Lower leg skin (tissue), 4 donors: ENCODE data around the gene TSPYL1. TPM values are rescaled to one million over a fixed set of nuclear protein-coding genes. Genes with fewer than 3 reads are reported as not detected.

Source experiments
- DNase-seq, 2 donors: peaks; one replicate each; pipeline ENCODE4 v3.0.0-alpha.2; 2019; ENCODE audit warnings: low spot score in 2 of 2
- H3K4me3 ChIP-seq: fragments of 200-600 bp; sonication (generic); 2 replicates; pipeline ENCODE4 v1.5.1; 2017; ENCODE audit warnings: mild to moderate bottlenecking, low read depth; ENCODE audit not compliant: poor library complexity, severe bottlenecking
- POLR2A ChIP-seq, 2 donors: fragments of 450-650 bp; IDR thresholded peaks; one replicate each; pipeline ENCODE4 v1.6.1; 2016 to 2017; ENCODE audit warnings: antibody characterized with exemption in 2 of 2, mild to moderate bottlenecking in 1 of 2, moderate library complexity in 1 of 2
- WGBS, 2 donors: methylation state at CpG; one replicate each; pipeline ENCODE4 v1.1.5; 2018; 5-methylcytosine and 5-hydroxymethylcytosine counted together
- intact Hi-C: fragments of 100-400 bp; cut with DNase I; formaldehyde crosslinking; loops from one replicate; pipeline ENCODE4 v1.15.0; 2023; ENCODE audit warnings: low total_unique reads
- total RNA-seq, 4 donors: library from RNA; depleted of rRNA; stranded (reverse); fragments of >200 nt; gene quantifications; one replicate each; pipeline ENCODE4 v1.1.0, GENCODE V29; 2016
- TF ChIP-seq, protein P1 (sequence below), 3 donors: fragments of 450-650 bp; IDR thresholded peaks; one replicate each; pipeline ENCODE4 v1.5.1; 2016; ENCODE audit warnings: antibody characterized with exemption in 3 of 3, mild to moderate bottlenecking in 3 of 3, moderate library complexity in 2 of 3

The TSPYL1 gene
- total RNA-seq, 4 donors from 2014 or later = 57.2 to 75.3 (median 65.6) TPM

DNA sequence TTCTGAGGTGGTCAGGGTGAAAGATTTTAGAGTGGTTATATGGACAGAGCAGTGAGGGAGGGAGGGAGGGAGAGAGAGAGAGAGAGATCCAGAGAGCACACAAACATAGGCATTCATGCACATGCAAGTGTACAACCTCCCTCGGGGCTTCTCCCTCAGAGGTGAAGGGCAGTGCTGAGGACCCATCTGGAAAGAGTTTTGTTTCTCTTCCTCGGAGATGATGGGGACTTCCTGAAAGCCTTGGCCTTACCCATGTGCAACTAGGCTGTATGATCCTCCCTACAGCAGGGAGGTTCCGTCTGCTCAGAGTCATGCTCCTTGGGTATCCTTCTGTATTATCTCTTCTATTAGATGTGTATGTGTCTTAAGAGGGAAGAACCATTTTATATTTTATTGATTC is 21.4 kb upstream of the TSPYL1 start:
- 66 to 69% methylated on average over 3 of the region's 3 CpGs for WGBS, 2 donors
- no peak for TF ChIP-seq POLR2A (IDR thresholded peaks at IDR 0.05)
- TF ChIP-seq, protein P1, sequence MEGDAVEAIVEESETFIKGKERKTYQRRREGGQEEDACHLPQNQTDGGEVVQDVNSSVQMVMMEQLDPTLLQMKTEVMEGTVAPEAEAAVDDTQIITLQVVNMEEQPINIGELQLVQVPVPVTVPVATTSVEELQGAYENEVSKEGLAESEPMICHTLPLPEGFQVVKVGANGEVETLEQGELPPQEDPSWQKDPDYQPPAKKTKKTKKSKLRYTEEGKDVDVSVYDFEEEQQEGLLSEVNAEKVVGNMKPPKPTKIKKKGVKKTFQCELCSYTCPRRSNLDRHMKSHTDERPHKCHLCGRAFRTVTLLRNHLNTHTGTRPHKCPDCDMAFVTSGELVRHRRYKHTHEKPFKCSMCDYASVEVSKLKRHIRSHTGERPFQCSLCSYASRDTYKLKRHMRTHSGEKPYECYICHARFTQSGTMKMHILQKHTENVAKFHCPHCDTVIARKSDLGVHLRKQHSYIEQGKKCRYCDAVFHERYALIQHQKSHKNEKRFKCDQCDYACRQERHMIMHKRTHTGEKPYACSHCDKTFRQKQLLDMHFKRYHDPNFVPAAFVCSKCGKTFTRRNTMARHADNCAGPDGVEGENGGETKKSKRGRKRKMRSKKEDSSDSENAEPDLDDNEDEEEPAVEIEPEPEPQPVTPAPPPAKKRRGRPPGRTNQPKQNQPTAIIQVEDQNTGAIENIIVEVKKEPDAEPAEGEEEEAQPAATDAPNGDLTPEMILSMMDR (IDR thresholded peaks at IDR 0.05) = no peak
- no peak for DNase-seq
- intact Hi-C loops = no loop called here
- no peak overlapping the region for H3K4me3 ChIP-seq

DNA sequence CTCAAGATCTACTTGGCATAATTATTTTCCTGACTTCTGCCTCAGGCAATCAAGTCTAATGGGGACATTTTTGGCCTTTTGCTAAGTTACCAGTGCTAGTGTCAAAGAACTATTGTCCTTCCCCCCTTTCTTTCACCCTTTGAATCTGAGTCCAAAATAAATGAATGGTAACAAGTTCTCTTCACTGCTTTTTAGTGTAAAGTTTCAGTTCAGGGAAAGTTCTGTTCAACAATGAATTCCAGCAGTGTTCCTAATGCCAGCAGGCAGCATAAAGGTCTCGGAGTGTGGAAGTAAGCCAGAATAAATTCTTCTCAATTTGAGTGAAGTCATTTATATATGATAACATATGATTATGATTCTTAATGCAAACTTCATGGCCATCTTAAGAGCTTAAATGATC is 20.8 kb upstream of the TSPYL1 start:
- intact Hi-C loops = no loop called here
- H3K4me3 ChIP-seq = no peak overlapping the region
- 55 to 61% methylated on average over 1 of the region's 1 CpG for WGBS, 2 donors
- no peak for DNase-seq
- TF ChIP-seq, protein P1 (IDR thresholded peaks at IDR 0.05) = no peak
- no peak for TF ChIP-seq POLR2A (IDR thresholded peaks at IDR 0.05)

DNA sequence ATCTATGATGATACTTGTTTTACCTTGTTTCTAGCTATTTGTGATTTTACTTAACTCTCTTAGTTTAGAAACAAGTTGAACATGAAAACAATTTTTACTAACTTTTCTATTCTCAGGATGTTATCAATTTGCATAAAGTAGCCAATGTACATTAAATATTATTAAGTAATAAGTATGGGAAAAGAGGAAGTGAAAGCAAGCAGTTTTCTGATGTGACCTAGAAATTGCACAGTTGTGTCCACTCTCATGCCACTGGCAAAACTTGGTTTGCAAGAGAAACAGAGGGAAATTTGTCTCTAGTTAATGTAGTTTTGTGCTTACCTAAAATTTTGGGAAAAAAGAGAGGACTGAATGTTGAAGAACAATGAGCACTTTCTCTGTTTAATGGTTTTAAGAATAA is 19.2 kb upstream of the TSPYL1 start:
- no peak overlapping the region for H3K4me3 ChIP-seq
- intact Hi-C loops = no loop called here
- TF ChIP-seq, protein P1 (IDR thresholded peaks at IDR 0.05) = no peak
- TF ChIP-seq POLR2A (IDR thresholded peaks at IDR 0.05) = no peak
- DNase-seq = no peak

DNA sequence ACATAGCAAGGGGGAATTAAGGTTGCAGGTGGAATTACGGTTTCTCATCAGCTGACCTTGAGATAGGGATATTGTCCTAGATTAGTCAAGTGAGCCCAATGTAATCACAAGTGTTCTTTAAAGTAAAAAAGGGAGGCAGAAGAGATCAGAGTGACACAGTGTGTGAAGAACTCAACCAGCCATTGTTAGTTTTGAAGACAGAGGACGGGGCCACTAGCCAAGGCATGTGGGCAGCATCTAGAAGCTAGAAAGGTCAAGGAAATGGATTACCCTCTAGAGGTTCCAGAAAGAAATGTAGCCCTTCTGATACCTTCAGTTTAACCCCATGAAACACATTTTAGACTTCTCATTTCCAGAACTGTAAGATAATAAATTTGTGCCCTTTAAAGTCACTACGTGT is 18.5 kb upstream of the TSPYL1 start:
- WGBS, 2 donors = 96 to 99% methylated on average over 3 of the region's 3 CpGs
- TF ChIP-seq, protein P1 (IDR thresholded peaks at IDR 0.05) = no peak
- TF ChIP-seq POLR2A (IDR thresholded peaks at IDR 0.05) = no peak
- no peak for DNase-seq
- H3K4me3 ChIP-seq = no peak overlapping the region
- intact Hi-C loops = no loop called here

DNA sequence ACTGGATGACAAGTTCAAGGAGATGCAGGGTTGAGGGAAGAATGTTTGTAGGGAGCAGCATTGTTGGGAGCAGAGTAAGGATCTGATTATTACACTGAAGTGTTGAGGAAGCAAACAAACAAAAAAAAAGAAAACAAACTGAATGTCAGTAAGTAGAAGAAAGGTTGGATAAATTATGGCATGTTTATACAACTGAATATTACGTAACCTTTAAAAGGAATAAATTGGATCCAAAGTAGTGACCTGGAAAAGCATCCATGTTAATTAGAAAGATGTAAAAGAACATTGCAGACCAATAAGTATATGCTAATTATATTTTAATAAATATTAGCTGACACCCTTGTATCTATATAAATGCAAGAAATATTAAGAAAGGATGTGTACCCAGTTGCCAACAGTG is 12.8 kb upstream of the TSPYL1 start:
- DNase-seq = no peak
- 95 to 97% methylated on average over 1 of the region's 1 CpG for WGBS, 2 donors
- intact Hi-C loops = no loop called here
- TF ChIP-seq POLR2A (IDR thresholded peaks at IDR 0.05) = no peak
- TF ChIP-seq, protein P1 (IDR thresholded peaks at IDR 0.05) = no peak
- H3K4me3 ChIP-seq = no peak overlapping the region

DNA sequence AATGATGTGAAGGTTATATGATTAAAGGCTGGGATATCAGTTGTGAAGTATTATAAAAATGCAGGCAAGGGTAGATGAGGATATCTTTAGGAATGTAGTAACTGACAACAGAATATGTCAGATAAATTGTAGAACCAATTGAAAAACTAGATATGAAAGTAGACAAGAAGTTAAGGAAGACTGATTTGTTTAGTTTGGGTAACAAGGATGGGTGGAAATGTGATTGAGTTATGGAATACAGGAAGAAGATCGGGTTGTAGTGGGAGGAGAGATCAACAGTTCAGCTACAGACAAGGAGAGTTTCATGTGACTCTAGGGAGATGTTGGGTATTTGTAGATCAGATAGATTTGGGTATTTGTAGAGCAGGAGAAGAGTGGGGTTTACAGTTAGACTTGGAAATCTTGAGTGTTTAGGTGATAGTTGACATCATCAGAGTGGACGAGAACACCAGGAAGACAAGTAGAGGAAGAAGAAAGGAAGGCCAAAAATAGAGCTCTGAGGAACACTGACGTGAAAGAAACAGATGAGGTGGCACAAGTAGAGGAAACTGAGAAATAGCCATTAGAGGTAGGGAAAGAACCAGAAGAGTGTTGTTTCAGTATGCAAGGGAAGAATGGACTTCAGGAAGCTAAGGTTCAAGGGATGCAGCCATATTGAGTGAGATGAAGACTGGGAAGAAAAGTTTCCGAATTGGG is 12.1 kb upstream of the TSPYL1 start:
- TF ChIP-seq, protein P1 (IDR thresholded peaks at IDR 0.05) = no peak
- no peak for TF ChIP-seq POLR2A (IDR thresholded peaks at IDR 0.05)
- WGBS, 2 donors = 86 to 88% methylated on average over 4 of the region's 4 CpGs
- no peak overlapping the region for H3K4me3 ChIP-seq
- no peak for DNase-seq
- intact Hi-C loops = no loop called here
